ENCODE measurements around the gene FAM168A. TPM values are rescaled to one million over a fixed set of nuclear protein-coding genes. Genes with fewer than 3 reads are reported as not detected.

FAM168A gene
- total and polyA plus RNA-seq, 7 donors: 5.3 to 28.6 (median 18.1) TPM

DNA sequence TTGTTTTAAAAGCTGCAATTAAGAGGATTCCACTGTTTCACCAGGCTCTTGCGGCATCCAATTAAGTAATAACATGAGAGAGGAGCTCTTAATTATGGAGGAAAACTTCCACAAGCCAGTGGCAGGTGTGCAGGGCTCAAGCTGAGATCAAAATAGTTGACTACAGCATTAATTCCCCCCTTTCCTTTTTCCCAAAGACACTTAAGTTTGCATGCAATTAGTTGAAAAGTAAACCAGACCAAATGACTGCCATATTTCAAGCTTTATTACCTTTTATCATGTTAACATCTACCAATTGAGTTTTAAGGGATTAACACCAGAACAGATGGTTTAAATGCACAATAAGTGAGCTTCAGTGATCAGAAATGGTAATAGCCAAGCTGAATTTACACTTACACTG is 32.1 kb downstream of the FAM168A start:
- TF ChIP-seq, protein P1, sequence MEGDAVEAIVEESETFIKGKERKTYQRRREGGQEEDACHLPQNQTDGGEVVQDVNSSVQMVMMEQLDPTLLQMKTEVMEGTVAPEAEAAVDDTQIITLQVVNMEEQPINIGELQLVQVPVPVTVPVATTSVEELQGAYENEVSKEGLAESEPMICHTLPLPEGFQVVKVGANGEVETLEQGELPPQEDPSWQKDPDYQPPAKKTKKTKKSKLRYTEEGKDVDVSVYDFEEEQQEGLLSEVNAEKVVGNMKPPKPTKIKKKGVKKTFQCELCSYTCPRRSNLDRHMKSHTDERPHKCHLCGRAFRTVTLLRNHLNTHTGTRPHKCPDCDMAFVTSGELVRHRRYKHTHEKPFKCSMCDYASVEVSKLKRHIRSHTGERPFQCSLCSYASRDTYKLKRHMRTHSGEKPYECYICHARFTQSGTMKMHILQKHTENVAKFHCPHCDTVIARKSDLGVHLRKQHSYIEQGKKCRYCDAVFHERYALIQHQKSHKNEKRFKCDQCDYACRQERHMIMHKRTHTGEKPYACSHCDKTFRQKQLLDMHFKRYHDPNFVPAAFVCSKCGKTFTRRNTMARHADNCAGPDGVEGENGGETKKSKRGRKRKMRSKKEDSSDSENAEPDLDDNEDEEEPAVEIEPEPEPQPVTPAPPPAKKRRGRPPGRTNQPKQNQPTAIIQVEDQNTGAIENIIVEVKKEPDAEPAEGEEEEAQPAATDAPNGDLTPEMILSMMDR (IDR thresholded peaks at IDR 0.05): no peak
- Histone ChIP-seq H3K4me1 (peaks cover 28% of the 10 kb centered on the region), H3K27ac (no peak overlapping the region), H3K9me3 (no peaks in the 10 kb centered on the region), H3K36me3 (ENCODE audit: insufficient read depth in 1 of 2, low read depth in 1 of 2) (no peaks in the 10 kb centered on the region), H3K4me3 (no peak overlapping the region), H3K27me3 (ENCODE audit: insufficient read depth in 3 of 3, low read length in 2 of 3) (no peaks in the 10 kb centered on the region)
- intact Hi-C loops (cut with DNase I): no loop called here
- ATAC-seq (no peak), DNase-seq (no peak)
- 31 to 96% (median 93%) methylated on average over 1 of the region's 1 CpG for WGBS, 3 donors

DNA sequence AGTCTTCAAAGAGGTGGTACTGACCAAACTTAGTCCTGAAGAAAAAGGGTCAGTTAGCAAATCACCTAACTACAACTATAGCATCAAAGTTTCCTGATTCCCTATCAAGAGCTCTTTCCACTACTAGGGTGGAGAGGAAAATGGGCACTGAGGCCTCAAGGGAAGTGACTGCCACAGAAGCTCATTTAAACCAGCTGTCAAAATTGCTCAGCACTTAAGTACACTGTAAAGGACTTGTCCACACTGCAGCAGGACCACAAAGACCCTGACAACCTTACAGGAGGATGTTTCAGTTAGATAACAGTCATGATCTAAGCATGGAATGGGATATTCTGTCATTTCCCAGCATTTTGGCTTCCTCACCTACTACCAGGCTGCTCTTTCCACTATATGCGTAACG is 33.0 kb downstream of the FAM168A start:
- H3K27me3 ChIP-seq (ENCODE audit: insufficient read depth in 3 of 3, low read length in 2 of 3): no peaks in the 10 kb centered on the region
- H3K9me3 ChIP-seq: no peaks in the 10 kb centered on the region
- peaks cover 24% of the 10 kb centered on the region for H3K4me1 ChIP-seq
- H3K36me3 ChIP-seq (ENCODE audit: insufficient read depth in 1 of 2, low read depth in 1 of 2): no peaks in the 10 kb centered on the region
- WGBS, 3 donors: 75 to 91% (median 90%) methylated on average over 2 of the region's 2 CpGs
- no peak overlapping the region for H3K27ac ChIP-seq
- no peak for ATAC-seq
- TF ChIP-seq, protein P1 (IDR thresholded peaks at IDR 0.05): no peak
- DNase-seq: no peak
- intact Hi-C loops (cut with DNase I): no loop called here
- no peak overlapping the region for H3K4me3 ChIP-seq

DNA sequence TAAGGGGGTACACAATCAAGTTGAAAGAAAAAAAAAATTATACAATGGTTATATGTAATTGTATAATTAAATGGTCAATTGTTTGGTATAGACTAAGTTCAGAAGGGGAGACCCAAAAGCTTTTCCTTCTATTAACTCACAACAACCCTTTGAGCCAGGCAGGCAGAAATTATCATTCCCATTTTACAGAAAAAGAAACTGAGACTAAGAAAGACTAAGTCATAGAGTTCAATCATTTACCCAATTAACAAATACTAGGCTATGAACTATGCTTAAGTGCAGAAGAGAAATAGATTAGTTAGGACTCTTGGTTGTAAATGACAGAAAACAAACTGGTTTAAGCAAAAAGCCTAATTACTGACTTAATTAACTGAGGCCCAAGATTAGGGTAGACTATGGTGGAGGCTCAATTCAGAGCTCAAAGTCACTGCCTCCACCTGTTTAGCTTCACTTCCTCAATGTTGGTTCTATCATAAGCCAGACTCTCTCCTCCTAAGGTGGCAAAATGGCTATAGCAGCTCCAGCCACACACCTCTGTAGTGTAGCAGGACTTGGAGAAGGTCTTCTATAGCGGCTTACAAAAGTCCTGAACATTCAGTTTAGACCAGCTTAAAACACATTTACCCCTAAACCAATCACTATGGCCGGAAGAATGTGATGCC is 34.2 kb downstream of the FAM168A start:
- WGBS, 3 donors: 97 to 99% (median 98%) methylated on average over 2 of the region's 2 CpGs
- peaks cover 27% of the 10 kb centered on the region for H3K4me1 ChIP-seq
- no peak for ATAC-seq
- H3K9me3 ChIP-seq: no peaks in the 10 kb centered on the region
- DNase-seq: no peak
- no peaks in the 10 kb centered on the region for H3K27me3 ChIP-seq (ENCODE audit: insufficient read depth in 3 of 3, low read length in 2 of 3)
- TF ChIP-seq, protein P1 (IDR thresholded peaks at IDR 0.05): no peak
- intact Hi-C loops (cut with DNase I): no loop called here
- H3K4me3 ChIP-seq: no peak overlapping the region
- H3K27ac ChIP-seq: no peak overlapping the region
- no peaks in the 10 kb centered on the region for H3K36me3 ChIP-seq (ENCODE audit: insufficient read depth in 1 of 2, low read depth in 1 of 2)

DNA sequence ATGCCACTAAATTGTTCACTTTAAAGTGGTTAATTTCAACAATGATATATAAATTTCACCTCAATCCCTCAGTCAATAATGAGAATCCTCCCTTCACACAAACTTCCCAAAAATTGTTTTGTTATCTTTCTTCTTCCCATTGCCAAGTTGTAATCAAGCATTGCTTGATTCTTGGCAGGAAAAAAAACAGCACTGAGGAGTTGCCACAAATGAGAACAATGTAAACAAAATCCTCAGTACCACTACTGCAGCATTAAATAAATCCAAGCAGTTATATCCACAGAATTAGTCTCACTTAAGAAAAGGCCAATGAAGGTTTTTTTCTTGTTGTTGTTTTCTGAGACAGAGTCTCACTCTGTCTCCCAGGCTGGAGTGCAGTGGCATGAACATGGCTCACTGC is 38.2 kb downstream of the FAM168A start:
- Histone ChIP-seq H3K27me3 (ENCODE audit: insufficient read depth in 3 of 3, low read length in 2 of 3) (no peaks in the 10 kb centered on the region), H3K9me3 (no peaks in the 10 kb centered on the region), H3K27ac (no peak overlapping the region), H3K36me3 (ENCODE audit: insufficient read depth in 1 of 2, low read depth in 1 of 2) (no peaks in the 10 kb centered on the region), H3K4me1 (peaks cover 8% of the 10 kb centered on the region), H3K4me3 (no peak overlapping the region)
- TF ChIP-seq, protein P1 (IDR thresholded peaks at IDR 0.05): no peak
- intact Hi-C loops (cut with DNase I): no loop called here
- ATAC-seq: no peak
- DNase-seq: no peak

DNA sequence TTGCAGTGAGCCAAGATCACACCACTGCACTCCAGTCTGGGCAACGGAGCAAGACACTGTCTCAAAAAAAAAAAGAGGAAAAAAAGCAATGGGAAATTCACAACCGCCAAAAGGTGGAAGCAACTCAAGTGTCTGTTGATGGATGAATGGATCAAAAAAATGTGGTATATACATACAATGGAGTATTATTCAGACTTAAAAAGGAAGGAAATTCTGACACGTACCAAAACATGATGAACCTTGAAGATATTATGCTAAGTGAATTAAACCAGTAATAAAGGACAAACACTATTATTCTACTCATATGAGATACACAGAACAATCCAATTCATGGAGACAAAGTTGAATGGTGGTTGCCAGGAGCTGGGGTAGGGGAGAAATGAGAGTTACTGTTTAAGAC is 40.9 kb downstream of the FAM168A start:
- Histone ChIP-seq H3K27me3 (ENCODE audit: insufficient read depth in 3 of 3, low read length in 2 of 3) (no peaks in the 10 kb centered on the region), H3K4me3 (no peak overlapping the region), H3K4me1 (peaks cover 3% of the 10 kb centered on the region), H3K27ac (no peak overlapping the region), H3K36me3 (ENCODE audit: insufficient read depth in 1 of 2, low read depth in 1 of 2) (no peaks in the 10 kb centered on the region), H3K9me3 (no peaks in the 10 kb centered on the region)
- intact Hi-C loops (cut with DNase I): no loop called here
- DNase-seq: no peak
- TF ChIP-seq, protein P1 (IDR thresholded peaks at IDR 0.05): no peak
- no peak for ATAC-seq
- 92 to 95% (median 93%) methylated on average over 3 of the region's 3 CpGs for WGBS, 3 donors
